ENCODE results near the gene CALY.

The CALY gene

GRCh38 chr10:133344236-133344635, 7.5 kb upstream of the CALY start:
- DNase-seq (ENCODE audit: extremely low spot score), result no peak
- CTCF ChIA-PET, result interaction anchor here (1.3 kb wide), 1 partner anchor 15 kb away, joined by 5 read pairs; no protein-coding TSS in a partner anchor
- TF ChIP-seq NFRKB (IDR thresholded peaks at IDR 0.05) (no peak), LEF1 (IDR thresholded peaks at IDR 0.05; ENCODE audit: borderline replicate concordance) (no peak), FOXA1 (IDR thresholded peaks at IDR 0.05) (no peak), SUZ12 (IDR thresholded peaks at IDR 0.05) (no peak), PKNOX1 (IDR thresholded peaks at IDR 0.05) (no peak), SP1 (IDR thresholded peaks at IDR 0.05) (no peak), ZNF384 (IDR thresholded peaks at IDR 0.05) (no peak), ELF4 (IDR thresholded peaks at IDR 0.05) (no peak), ARNT (IDR thresholded peaks at IDR 0.05) (no peak), FOXM1 (IDR thresholded peaks at IDR 0.05; ENCODE audit: borderline replicate concordance) (no peak), L3MBTL2 (conservative IDR thresholded peaks at IDR 0.05) (no peak), BHLHE40 (IDR thresholded peaks at IDR 0.05; ENCODE audit: borderline replicate concordance) (no peak), TARDBP (IDR thresholded peaks at IDR 0.05) (no peak), CTBP1 (IDR thresholded peaks at IDR 0.05; ENCODE audit: borderline replicate concordance) (no peak), FOXK2 (IDR thresholded peaks at IDR 0.05) (no peak), HDGF (IDR thresholded peaks at IDR 0.05; ENCODE audit: borderline replicate concordance) (no peak)
- POLR2A ChIA-PET, result no interaction called here

- ChIA-PET CTCF (no interaction called here), POLR2A (no interaction called here)
- DNase-seq (ENCODE audit: extremely low spot score), result no peak
- TF ChIP-seq ARNT (IDR thresholded peaks at IDR 0.05) (no peak), TARDBP (IDR thresholded peaks at IDR 0.05) (no peak), CTBP1 (IDR thresholded peaks at IDR 0.05; ENCODE audit: borderline replicate concordance) (no peak), SUZ12 (IDR thresholded peaks at IDR 0.05) (no peak), SP1 (IDR thresholded peaks at IDR 0.05) (no peak), LEF1 (IDR thresholded peaks at IDR 0.05; ENCODE audit: borderline replicate concordance) (no peak), L3MBTL2 (conservative IDR thresholded peaks at IDR 0.05) (no peak), HDGF (IDR thresholded peaks at IDR 0.05; ENCODE audit: borderline replicate concordance) (no peak), ZNF384 (IDR thresholded peaks at IDR 0.05) (no peak), NFRKB (IDR thresholded peaks at IDR 0.05) (no peak), FOXM1 (IDR thresholded peaks at IDR 0.05; ENCODE audit: borderline replicate concordance) (no peak), BHLHE40 (IDR thresholded peaks at IDR 0.05; ENCODE audit: borderline replicate concordance) (no peak), ELF4 (IDR thresholded peaks at IDR 0.05) (no peak), FOXA1 (IDR thresholded peaks at IDR 0.05) (no peak), FOXK2 (IDR thresholded peaks at IDR 0.05) (no peak), PKNOX1 (IDR thresholded peaks at IDR 0.05) (no peak)
Measured at GRCh38 chr10:133343558-133343957, 6.9 kb upstream of the CALY start.

GRCh38 chr10:133342942-133343341, 6.2 kb upstream of the CALY start:
- ChIA-PET CTCF (no interaction called here), POLR2A (no interaction called here)
- DNase-seq (ENCODE audit: extremely low spot score), result no peak
- TF ChIP-seq ZNF384 (IDR thresholded peaks at IDR 0.05) (no peak), SP1 (IDR thresholded peaks at IDR 0.05) (no peak), SUZ12 (IDR thresholded peaks at IDR 0.05) (no peak), BHLHE40 (IDR thresholded peaks at IDR 0.05; ENCODE audit: borderline replicate concordance) (no peak), FOXA1 (IDR thresholded peaks at IDR 0.05) (no peak), TARDBP (IDR thresholded peaks at IDR 0.05) (no peak), CTBP1 (IDR thresholded peaks at IDR 0.05; ENCODE audit: borderline replicate concordance) (no peak), ELF4 (IDR thresholded peaks at IDR 0.05) (no peak)

- POLR2A ChIA-PET, result no interaction called here
Measured at GRCh38 chr10:133341983-133342382, 5.3 kb upstream of the CALY start.

GRCh38 chr10:133339708-133340380, 3.1 kb upstream of the CALY start:
- POLR2A ChIA-PET, result no interaction called here
- no peak for DNase-seq (ENCODE audit: extremely low spot score)
- TF ChIP-seq CTBP1 (IDR thresholded peaks at IDR 0.05; ENCODE audit: borderline replicate concordance) (peak; percentile 36; the same call in 1 of the 2 replicates), TARDBP (IDR thresholded peaks at IDR 0.05) (no peak)
- CTCF ChIA-PET, result no interaction called here

More at GRCh38 chr10:133341983-133342382, 5.3 kb upstream of the CALY start:
- TF ChIP-seq SUZ12 (IDR thresholded peaks at IDR 0.05) (no peak), ELF4 (IDR thresholded peaks at IDR 0.05) (no peak), ZNF384 (IDR thresholded peaks at IDR 0.05) (no peak), FOXK2 (IDR thresholded peaks at IDR 0.05) (no peak), HDGF (IDR thresholded peaks at IDR 0.05; ENCODE audit: borderline replicate concordance) (no peak), PKNOX1 (IDR thresholded peaks at IDR 0.05) (no peak), BHLHE40 (IDR thresholded peaks at IDR 0.05; ENCODE audit: borderline replicate concordance) (no peak), TARDBP (IDR thresholded peaks at IDR 0.05) (no peak), L3MBTL2 (conservative IDR thresholded peaks at IDR 0.05) (no peak), SP1 (IDR thresholded peaks at IDR 0.05) (no peak), ARNT (IDR thresholded peaks at IDR 0.05) (no peak), LEF1 (IDR thresholded peaks at IDR 0.05; ENCODE audit: borderline replicate concordance) (no peak), NFRKB (IDR thresholded peaks at IDR 0.05) (no peak), FOXM1 (IDR thresholded peaks at IDR 0.05; ENCODE audit: borderline replicate concordance) (no peak), CTBP1 (IDR thresholded peaks at IDR 0.05; ENCODE audit: borderline replicate concordance) (no peak), FOXA1 (IDR thresholded peaks at IDR 0.05) (no peak)
- no peak for DNase-seq (ENCODE audit: extremely low spot score)
- CTCF ChIA-PET, result no interaction called here
